Measurements from ENCODE around the gene LRRC25. TPM values are rescaled to one million over a fixed set of nuclear protein-coding genes. Genes with fewer than 3 reads are reported as not detected.
"Not testable (repeated sequence)": the region's sequence is repeated elsewhere in the genome, so short reads cannot be mapped to it uniquely, and the experiment has no call there.

LRRC25 gene
- total and polyA plus RNA-seq, 4 experiments from 2014 or later, result 0.07 to 0.91 (median 0.73) TPM; not detected in 1

DNA sequence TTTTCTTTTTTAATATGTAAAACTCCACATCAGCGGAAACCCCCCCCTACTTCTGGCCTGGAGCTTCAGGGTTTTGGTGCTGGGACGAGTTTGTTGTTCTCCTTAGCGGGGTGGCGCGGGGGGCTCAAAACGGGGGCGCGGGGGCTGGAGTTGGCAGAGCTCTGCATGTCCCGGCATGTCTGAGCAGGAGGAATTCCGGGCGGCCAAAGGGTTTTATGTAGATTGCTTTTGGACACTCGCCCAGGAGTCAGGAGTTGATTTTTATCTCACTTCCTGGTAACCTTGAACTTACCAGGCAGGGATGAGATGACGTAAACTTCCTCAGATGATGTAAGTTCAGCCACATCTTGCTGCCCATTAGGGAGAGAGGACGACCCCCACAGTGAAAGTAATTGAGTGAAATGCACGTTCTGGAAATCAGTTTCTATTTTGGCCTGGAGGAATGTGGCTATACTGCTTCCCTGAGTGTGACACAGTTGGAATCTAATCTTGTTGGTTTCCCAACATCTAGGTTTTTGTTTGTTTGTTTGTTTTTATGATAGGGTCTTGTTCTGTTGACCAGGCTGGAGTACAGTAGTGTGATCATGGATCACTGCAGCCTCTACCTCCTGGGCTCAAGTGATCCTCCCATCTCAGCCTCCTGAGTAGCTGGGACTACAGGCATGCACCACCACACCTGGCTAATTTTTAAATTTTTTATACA is 32.4 kb downstream of the LRRC25 start:
- Mint-ChIP-seq H3K4me1 (no peaks in the 10 kb centered on the region), H3K27ac (no peak overlapping the region), H3K36me3 (peaks cover 28 to 42% of the 10 kb centered on the region in 2 donors), H3K27me3 (no peaks in the 10 kb centered on the region), H3K9me3 (peaks cover 0 to 6% (median 0%) of the 10 kb centered on the region in 8 donors), H3K4me3 (no peak overlapping the region)
- H3K27ac ChIP-seq (ENCODE audit: low read depth, low read length), result no peak overlapping the region
- no peaks in the 10 kb centered on the region for H3K4me1 ChIP-seq (ENCODE audit: insufficient read depth, low read length)
- no peaks in the 10 kb centered on the region for H3K9me3 ChIP-seq (ENCODE audit: control insufficient read depth in 1 of 2, low read length in 2 of 2)
- ChIA-PET POLR2A (ENCODE audit: partially characterized antibody) (no interaction called here), CTCF (ENCODE audit: partially characterized antibody) (interaction anchor here (1.0 to 1.5 kb wide), 4 partner anchors 23 to 86 kb away, joined by 4 to 6 read pairs (median 4); no protein-coding TSS in a partner anchor)
- H3K4me3 ChIP-seq (ENCODE audit: low read length in 2 of 2), result no peak overlapping the region
- H3K27me3 ChIP-seq (ENCODE audit: insufficient read depth, low read length), result no peaks in the 10 kb centered on the region
- intact Hi-C loops (cut with micrococcal nuclease), result no loop called here
- DNase-seq, result no peak
- peaks cover 20% of the 10 kb centered on the region for H3K36me3 ChIP-seq (ENCODE audit: insufficient read depth, low read length)

DNA sequence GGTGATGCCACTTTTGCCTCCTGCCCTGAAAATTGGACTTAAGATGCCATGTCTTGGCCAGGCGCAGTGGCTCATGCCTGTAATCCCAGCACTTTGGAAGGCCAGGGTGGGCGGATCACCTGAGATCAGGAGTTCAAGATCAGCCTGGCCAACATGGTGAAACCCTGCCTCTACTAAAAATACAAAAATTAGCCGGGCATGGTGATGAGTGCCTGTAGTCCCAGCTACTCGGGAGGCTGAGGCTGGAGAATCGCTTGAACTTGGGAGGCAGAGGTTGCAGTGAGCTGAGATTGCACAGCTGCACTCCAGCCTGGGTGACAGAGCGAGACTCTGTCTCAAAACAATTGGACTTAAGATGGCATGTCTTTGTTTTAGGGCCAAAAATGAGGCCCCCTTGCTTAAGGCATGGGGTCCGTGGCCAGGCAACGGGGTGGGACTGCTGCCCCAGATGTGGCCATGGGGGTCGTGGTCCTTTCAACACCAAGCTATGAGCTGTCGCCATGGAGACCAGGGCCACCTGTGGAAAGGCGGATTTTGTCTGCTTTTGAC is 33.1 kb downstream of the LRRC25 start:
- H3K9me3 Mint-ChIP-seq; DNase-seq; H3K27me3 ChIP-seq (ENCODE audit: insufficient read depth, low read length); H3K9me3 ChIP-seq (ENCODE audit: control insufficient read depth in 1 of 2, low read length in 2 of 2); H3K27ac Mint-ChIP-seq; POLR2A ChIA-PET (ENCODE audit: partially characterized antibody); H3K4me1 Mint-ChIP-seq; H3K4me3 Mint-ChIP-seq; H3K4me3 ChIP-seq (ENCODE audit: low read length in 2 of 2); H3K27ac ChIP-seq (ENCODE audit: low read depth, low read length); intact Hi-C loops (cut with micrococcal nuclease); H3K27me3 Mint-ChIP-seq; H3K4me1 ChIP-seq (ENCODE audit: insufficient read depth, low read length): not testable (repeated sequence)
- CTCF ChIA-PET (ENCODE audit: partially characterized antibody), result interaction anchor here (1.0 kb wide), 1 partner anchor 24 kb away, joined by 4 read pairs; no protein-coding TSS in a partner anchor
- peaks cover 20% of the 10 kb centered on the region for H3K36me3 ChIP-seq (ENCODE audit: insufficient read depth, low read length)
- H3K36me3 Mint-ChIP-seq, result peaks cover 33 to 47% of the 10 kb centered on the region in 2 donors

DNA sequence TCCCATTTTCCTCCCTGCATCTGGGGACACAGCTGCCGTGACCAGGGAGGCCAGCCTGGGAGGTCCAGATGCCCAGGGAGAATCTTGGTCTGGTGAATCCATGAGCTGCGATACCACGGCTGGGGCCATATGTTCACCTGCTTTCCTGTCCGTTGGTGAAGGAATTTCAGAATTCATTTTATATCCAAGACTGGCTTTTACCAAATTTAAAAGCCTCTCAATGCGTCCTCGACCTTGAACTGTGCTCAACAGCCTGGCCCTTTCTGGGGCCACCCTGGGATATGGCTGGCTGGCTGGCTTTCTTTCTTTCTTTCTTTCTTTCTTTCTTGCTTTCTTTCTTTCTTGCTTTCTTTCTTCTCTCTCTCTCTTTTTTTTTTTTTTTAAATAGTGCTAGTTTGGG is 33.6 kb downstream of the LRRC25 start:
- POLR2A ChIA-PET (ENCODE audit: partially characterized antibody), result no interaction called here
- H3K27me3 ChIP-seq (ENCODE audit: insufficient read depth, low read length), result no peaks in the 10 kb centered on the region
- no peak overlapping the region for H3K4me3 ChIP-seq (ENCODE audit: low read length in 2 of 2)
- Mint-ChIP-seq H3K4me3 (no peak overlapping the region), H3K4me1 (no peaks in the 10 kb centered on the region), H3K36me3 (peaks cover 38 to 51% of the 10 kb centered on the region in 2 donors), H3K9me3 (peaks cover 0 to 6% (median 0%) of the 10 kb centered on the region in 8 donors), H3K27me3 (no peaks in the 10 kb centered on the region), H3K27ac (no peak overlapping the region)
- no peaks in the 10 kb centered on the region for H3K4me1 ChIP-seq (ENCODE audit: insufficient read depth, low read length)
- no peaks in the 10 kb centered on the region for H3K9me3 ChIP-seq (ENCODE audit: control insufficient read depth in 1 of 2, low read length in 2 of 2)
- DNase-seq, result no peak
- peaks cover 20% of the 10 kb centered on the region for H3K36me3 ChIP-seq (ENCODE audit: insufficient read depth, low read length)
- CTCF ChIA-PET (ENCODE audit: partially characterized antibody), result interaction anchor here (2.1 kb wide), 1 partner anchor 85 kb away, joined by 5 read pairs; no protein-coding TSS in a partner anchor
- intact Hi-C loops (cut with micrococcal nuclease), result no loop called here
- no peak overlapping the region for H3K27ac ChIP-seq (ENCODE audit: low read depth, low read length)

DNA sequence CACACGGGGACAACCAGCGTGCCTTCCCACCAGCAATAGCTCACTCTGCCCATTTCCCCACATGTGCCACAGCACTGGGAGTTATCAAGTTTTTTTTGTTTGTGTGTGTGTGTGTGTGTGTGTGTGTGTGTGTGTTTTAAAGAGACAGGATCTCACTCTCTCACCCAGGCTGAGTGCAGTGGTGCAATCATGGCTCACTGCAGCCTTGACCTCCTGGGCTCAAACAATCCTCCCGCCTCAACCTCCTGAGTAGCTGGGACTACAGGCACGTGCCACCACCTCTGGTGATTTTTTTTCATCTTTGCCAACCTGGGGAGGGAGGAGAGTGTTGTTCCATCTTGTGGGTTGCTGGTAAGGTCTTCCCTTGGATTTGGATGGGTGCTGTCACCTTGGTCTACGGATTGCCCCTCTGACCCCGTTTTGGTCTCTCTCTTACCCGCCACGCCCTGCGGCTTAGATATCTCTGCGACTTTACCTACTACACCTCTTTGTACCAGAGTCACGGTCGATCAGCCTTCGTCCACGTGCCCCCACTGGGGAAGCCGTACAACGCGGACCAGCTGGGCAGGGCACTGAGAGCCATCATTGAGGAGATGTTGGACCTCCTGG is 34.4 kb downstream of the LRRC25 start:
- DNase-seq, result no peak
- intact Hi-C loops (cut with micrococcal nuclease), result no loop called here
- Mint-ChIP-seq H3K27me3 (no peaks in the 10 kb centered on the region), H3K9me3 (peaks cover 0 to 6% (median 0%) of the 10 kb centered on the region in 8 donors), H3K4me1 (no peaks in the 10 kb centered on the region), H3K27ac (peak overlapping the region in 1 of 7 donors; percentile 13), H3K4me3 (no peak overlapping the region), H3K36me3 (peaks cover 45 to 51% of the 10 kb centered on the region in 2 donors)
- H3K9me3 ChIP-seq (ENCODE audit: control insufficient read depth in 1 of 2, low read length in 2 of 2), result no peaks in the 10 kb centered on the region
- H3K27ac ChIP-seq (ENCODE audit: low read depth, low read length), result no peak overlapping the region
- POLR2A ChIA-PET (ENCODE audit: partially characterized antibody), result no interaction called here
- H3K4me1 ChIP-seq (ENCODE audit: insufficient read depth, low read length), result no peaks in the 10 kb centered on the region
- no peak overlapping the region for H3K4me3 ChIP-seq (ENCODE audit: low read length in 2 of 2)
- CTCF ChIA-PET (ENCODE audit: partially characterized antibody), result interaction anchor here (2.1 kb wide), 1 partner anchor 84 kb away, joined by 5 read pairs; no protein-coding TSS in a partner anchor
- H3K27me3 ChIP-seq (ENCODE audit: insufficient read depth, low read length), result no peaks in the 10 kb centered on the region
- peaks cover 20% of the 10 kb centered on the region for H3K36me3 ChIP-seq (ENCODE audit: insufficient read depth, low read length)

DNA sequence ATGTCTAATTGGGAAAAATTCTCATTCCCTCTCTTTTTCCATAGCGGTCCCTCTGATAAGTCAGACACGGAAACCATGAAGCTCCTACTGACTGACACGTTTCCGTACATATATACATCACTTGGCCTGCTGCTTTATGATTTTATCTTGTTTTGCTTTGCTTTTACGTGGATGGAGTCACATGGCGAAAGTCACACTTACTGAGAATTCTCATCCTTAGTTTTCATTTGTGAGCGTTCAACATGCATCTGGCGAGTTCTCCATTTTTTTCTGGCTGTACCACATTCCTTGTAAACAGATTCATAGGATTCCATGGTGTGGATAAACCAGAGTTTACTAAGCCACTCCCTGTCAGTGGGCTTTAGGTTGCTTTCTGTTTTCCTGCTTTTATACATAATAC is 35.8 kb downstream of the LRRC25 start:
- no peak for DNase-seq
- Mint-ChIP-seq H3K9me3 (peaks cover 0 to 6% (median 0%) of the 10 kb centered on the region in 8 donors), H3K27ac (no peak overlapping the region), H3K4me3 (no peak overlapping the region), H3K27me3 (no peaks in the 10 kb centered on the region), H3K36me3 (peaks cover 50 to 59% of the 10 kb centered on the region in 2 donors), H3K4me1 (no peaks in the 10 kb centered on the region)
- no peak overlapping the region for H3K27ac ChIP-seq (ENCODE audit: low read depth, low read length)
- H3K36me3 ChIP-seq (ENCODE audit: insufficient read depth, low read length), result peaks cover 32% of the 10 kb centered on the region
- ChIA-PET POLR2A (ENCODE audit: partially characterized antibody) (interaction anchor here (0.6 kb wide), 1 partner anchor 74 kb away, joined by 3 read pairs; no protein-coding TSS in a partner anchor), CTCF (ENCODE audit: partially characterized antibody) (no interaction called here)
- H3K4me3 ChIP-seq (ENCODE audit: low read length in 2 of 2), result no peak overlapping the region
- H3K4me1 ChIP-seq (ENCODE audit: insufficient read depth, low read length), result no peaks in the 10 kb centered on the region
- no peaks in the 10 kb centered on the region for H3K9me3 ChIP-seq (ENCODE audit: control insufficient read depth in 1 of 2, low read length in 2 of 2)
- intact Hi-C loops (cut with micrococcal nuclease), result no loop called here
- no peaks in the 10 kb centered on the region for H3K27me3 ChIP-seq (ENCODE audit: insufficient read depth, low read length)

DNA sequence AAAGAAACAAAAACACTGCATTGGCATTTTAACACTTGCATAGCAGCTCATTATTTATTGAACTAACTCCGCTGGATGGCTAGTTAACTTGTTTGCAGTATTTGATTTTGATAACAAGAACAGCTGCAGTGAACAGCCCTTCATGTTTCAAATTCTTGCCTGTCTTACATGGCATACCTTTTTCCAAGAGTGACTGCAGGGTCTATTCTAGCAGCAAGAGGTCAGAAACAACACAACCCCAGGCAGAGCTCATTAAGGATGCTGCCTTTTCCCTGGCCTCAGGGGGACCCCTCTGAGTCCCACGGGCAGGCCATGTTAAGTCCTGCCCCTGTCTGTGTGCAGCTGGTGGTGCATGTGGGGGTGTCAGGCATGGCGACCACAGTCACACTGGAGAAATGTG is 40.4 kb downstream of the LRRC25 start:
- peaks cover 17% of the 10 kb centered on the region for H3K36me3 ChIP-seq (ENCODE audit: insufficient read depth, low read length)
- no peak overlapping the region for H3K27ac ChIP-seq (ENCODE audit: low read depth, low read length)
- H3K4me3 Mint-ChIP-seq, result no peak overlapping the region
- no peaks in the 10 kb centered on the region for H3K27me3 Mint-ChIP-seq
- no peaks in the 10 kb centered on the region for H3K4me1 ChIP-seq (ENCODE audit: insufficient read depth, low read length)
- DNase-seq, result no peak
- H3K4me3 ChIP-seq (ENCODE audit: low read length in 2 of 2), result no peak overlapping the region
- H3K9me3 Mint-ChIP-seq, result no peaks in the 10 kb centered on the region
- no peaks in the 10 kb centered on the region for H3K9me3 ChIP-seq (ENCODE audit: control insufficient read depth in 1 of 2, low read length in 2 of 2)
- intact Hi-C loops (cut with micrococcal nuclease), result no loop called here
- ChIA-PET POLR2A (ENCODE audit: partially characterized antibody) (no interaction called here), CTCF (ENCODE audit: partially characterized antibody) (no interaction called here)
- H3K36me3 Mint-ChIP-seq, result peaks cover 37 to 52% of the 10 kb centered on the region in 2 donors
- H3K4me1 Mint-ChIP-seq, result peaks cover 0 to 2% (median 0%) of the 10 kb centered on the region in 4 donors
- no peak overlapping the region for H3K27ac Mint-ChIP-seq
- no peaks in the 10 kb centered on the region for H3K27me3 ChIP-seq (ENCODE audit: insufficient read depth, low read length)

DNA sequence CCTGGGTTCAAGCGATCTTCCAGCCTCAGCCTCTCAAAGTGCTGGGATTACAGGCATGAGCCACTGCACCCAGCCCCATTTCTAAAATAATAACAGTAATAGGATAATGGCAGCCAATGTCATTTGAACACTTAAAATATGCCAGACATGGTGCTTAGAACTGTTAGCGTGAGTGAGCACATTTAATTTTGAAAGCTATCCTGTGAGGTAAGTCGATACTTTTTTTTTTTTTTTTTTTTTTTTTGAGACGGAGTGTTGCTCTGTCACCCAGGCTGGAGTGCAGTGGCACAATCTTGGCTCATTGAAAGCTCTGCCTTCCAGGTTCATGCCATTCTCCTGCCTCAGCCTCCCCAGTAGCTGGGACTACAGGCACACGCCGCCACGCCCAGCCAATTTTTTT is 42.7 kb downstream of the LRRC25 start:
- H3K4me1 ChIP-seq (ENCODE audit: insufficient read depth, low read length); H3K27me3 ChIP-seq (ENCODE audit: insufficient read depth, low read length); H3K4me3 Mint-ChIP-seq; H3K27ac ChIP-seq (ENCODE audit: low read depth, low read length); CTCF ChIA-PET (ENCODE audit: partially characterized antibody); H3K9me3 Mint-ChIP-seq; POLR2A ChIA-PET (ENCODE audit: partially characterized antibody); H3K27ac Mint-ChIP-seq; H3K4me3 ChIP-seq (ENCODE audit: low read length in 2 of 2); H3K27me3 Mint-ChIP-seq; H3K4me1 Mint-ChIP-seq; DNase-seq; H3K9me3 ChIP-seq (ENCODE audit: control insufficient read depth in 1 of 2, low read length in 2 of 2); intact Hi-C loops (cut with micrococcal nuclease): not testable (repeated sequence)
- H3K36me3 Mint-ChIP-seq, result peaks cover 33 to 50% of the 10 kb centered on the region in 2 donors
- peaks cover 12% of the 10 kb centered on the region for H3K36me3 ChIP-seq (ENCODE audit: insufficient read depth, low read length)
